ENCODE measurements around the gene DDX49.

Gene DDX49

DNA sequence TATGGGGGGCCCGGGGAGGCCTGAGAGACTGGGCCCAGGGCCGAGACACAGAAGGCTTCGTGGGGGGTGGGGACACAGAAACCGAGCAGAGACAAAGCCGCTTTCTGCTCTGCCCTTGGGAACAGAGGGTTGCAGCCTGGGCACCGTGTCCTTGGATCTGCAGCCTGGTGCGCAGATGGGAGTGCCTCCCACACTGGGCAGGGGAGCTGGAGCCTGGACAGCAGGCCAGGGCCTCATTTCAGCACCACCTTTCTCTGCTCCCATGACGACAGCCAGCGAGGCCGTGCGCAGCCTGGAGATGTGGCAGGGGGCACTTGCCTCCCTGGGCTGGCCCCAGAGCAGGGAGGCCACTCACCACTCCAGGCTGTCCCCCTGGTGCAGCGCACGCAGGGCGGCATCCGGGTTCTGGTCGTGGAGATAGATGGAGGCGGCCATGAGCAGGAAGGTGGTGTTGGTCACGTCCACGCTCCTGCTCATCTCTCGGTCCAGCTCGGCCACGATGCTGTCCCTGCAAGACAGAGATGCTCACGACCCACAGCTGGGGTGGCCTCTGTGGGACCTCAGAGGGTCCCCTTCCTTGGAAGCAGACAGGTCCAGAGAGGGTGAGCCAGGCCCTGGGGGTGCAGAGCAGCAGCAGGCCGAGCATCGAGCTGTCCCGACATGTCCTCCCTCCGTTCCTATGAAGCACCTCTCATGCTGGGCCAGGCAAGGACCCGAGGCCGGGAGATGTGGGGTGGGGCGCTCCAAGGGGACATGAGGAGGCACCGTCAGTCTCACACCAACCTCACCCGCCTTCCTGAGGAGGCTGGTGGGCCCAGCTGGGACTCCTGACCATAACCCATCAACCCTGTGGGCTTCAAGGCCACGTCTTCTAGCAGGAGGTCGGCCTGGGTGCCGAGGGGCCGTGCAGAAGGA is 12.7 kb upstream of the DDX49 start:
- no peak for TF ChIP-seq CTCF (IDR thresholded peaks at IDR 0.05; ENCODE audit: insufficient read depth, low read depth, low read length, missing control alignments)
- no peak overlapping the region for H3K4me3 ChIP-seq (ENCODE audit: low read depth, low read length)
- DNase-seq (ENCODE audit: low read depth) = no peak

DNA sequence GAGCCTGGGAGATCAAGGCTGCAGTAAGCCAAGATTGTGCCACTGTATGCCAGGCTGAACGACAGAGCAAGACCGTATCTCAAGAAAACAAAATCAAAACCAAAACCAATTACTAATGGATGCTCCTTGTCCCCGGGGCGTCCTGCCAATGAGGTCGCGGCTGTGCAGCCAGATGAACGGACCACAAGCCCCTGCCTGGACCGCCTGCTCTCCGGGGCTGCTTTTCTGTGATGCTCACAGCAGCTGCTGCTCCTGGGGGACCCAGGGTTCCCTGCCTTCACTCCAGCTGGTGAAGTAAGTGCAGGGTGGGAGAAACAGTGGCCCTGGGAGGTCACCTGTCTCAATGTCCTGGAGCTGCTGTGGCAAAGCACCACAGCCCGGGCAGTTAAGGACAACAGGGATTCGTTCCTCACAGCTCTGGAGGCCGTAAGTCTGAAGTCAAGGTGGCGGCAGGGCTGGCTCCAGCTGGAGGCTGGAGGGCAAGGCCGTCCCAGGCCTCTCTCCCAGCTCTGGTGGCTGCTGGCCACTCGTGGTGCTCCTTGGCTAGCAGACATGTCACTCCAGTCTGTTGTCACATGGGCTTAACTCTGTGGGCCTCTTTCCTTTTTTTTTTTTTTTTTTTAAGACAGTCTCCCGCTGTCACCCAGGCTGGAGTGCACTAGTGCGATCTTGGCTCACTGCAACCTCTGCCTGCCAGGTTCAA is 10.4 kb upstream of the DDX49 start:
- TF ChIP-seq CTCF (IDR thresholded peaks at IDR 0.05; ENCODE audit: insufficient read depth, low read depth, low read length, missing control alignments) = no peak
- no peak for DNase-seq (ENCODE audit: low read depth)
- H3K4me3 ChIP-seq (ENCODE audit: low read depth, low read length) = no peak overlapping the region

- DNase-seq (ENCODE audit: low read depth) = no peak
- no peak for TF ChIP-seq CTCF (IDR thresholded peaks at IDR 0.05; ENCODE audit: insufficient read depth, low read depth, low read length, missing control alignments)
Observed at GRCh38 chr19:18910010-18910409, 9.5 kb upstream of the DDX49 start.

DNA sequence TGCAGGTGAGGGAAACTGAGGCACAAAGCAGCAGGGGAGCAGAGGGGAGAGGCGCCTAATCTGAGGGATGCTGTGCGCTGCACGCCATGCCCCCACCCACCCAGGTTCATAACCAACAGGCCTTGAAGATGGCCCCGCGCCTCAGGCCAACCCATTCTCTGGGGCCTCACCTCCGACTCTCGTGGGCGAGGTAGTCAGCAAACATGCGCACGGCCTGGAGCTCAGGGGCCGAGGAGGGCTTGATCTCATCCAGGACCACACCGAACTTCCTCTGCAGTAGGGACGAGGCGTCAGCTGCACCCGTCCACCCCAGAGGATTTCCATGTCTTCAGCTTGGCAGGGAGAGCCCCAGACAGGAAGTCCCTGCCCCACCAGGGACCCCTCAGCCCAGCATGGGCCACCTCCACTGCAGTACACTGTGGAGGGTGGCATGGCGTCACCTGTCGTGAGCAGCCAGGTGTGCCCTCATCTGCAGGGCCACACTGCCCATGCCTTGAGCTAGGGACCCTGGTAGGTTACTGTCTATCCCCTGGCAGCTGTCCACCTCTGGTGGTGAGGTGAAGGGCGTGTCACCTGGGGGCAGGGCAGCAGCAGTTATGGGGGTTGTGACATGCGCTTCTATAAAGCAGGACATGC is 8.6 kb upstream of the DDX49 start:
- no peak overlapping the region for H3K4me3 ChIP-seq (ENCODE audit: low read depth, low read length)
- no peak for DNase-seq (ENCODE audit: low read depth)
- TF ChIP-seq CTCF (IDR thresholded peaks at IDR 0.05; ENCODE audit: insufficient read depth, low read depth, low read length, missing control alignments) = no peak

More at GRCh38 chr19:18910010-18910409, 9.5 kb upstream of the DDX49 start:
- no peak overlapping the region for H3K4me3 ChIP-seq (ENCODE audit: low read depth, low read length)

GRCh38 chr19:18912933-18913332 is 6.6 kb upstream of the DDX49 start:
- TF ChIP-seq CTCF (IDR thresholded peaks at IDR 0.05; ENCODE audit: insufficient read depth, low read depth, low read length, missing control alignments) = no peak
- no peak overlapping the region for H3K4me3 ChIP-seq (ENCODE audit: low read depth, low read length)
- DNase-seq (ENCODE audit: low read depth) = no peak

DNA sequence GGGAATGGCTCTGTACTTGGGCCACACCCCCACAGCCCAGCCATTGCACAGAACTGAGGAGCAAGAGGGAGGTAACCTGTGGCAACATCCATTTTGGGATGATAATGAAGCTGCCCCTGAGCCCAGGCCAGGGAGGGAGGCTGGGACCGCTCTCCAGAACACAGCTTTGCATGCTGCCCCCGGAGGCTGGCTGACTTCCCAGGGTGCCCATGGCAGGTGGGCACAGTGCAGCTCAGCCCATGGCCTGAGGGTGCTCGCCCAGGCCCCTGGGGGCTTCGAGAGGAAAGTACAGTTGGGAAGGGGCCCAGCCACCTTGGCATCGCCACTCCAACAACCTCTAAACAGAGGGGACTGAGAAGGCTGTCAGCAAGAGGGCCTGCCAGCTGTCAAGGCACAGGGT is 6.0 kb upstream of the DDX49 start:
- H3K4me3 ChIP-seq (ENCODE audit: low read depth, low read length) = no peak overlapping the region
- no peak for DNase-seq (ENCODE audit: low read depth)
- no peak for TF ChIP-seq CTCF (IDR thresholded peaks at IDR 0.05; ENCODE audit: insufficient read depth, low read depth, low read length, missing control alignments)
